ENCODE measurements around the gene PKD1L1.
"Not testable (repeated sequence)": the region's sequence is repeated elsewhere in the genome, so short reads cannot be mapped to it uniquely, and the experiment has no call there.

The PKD1L1 gene

DNA sequence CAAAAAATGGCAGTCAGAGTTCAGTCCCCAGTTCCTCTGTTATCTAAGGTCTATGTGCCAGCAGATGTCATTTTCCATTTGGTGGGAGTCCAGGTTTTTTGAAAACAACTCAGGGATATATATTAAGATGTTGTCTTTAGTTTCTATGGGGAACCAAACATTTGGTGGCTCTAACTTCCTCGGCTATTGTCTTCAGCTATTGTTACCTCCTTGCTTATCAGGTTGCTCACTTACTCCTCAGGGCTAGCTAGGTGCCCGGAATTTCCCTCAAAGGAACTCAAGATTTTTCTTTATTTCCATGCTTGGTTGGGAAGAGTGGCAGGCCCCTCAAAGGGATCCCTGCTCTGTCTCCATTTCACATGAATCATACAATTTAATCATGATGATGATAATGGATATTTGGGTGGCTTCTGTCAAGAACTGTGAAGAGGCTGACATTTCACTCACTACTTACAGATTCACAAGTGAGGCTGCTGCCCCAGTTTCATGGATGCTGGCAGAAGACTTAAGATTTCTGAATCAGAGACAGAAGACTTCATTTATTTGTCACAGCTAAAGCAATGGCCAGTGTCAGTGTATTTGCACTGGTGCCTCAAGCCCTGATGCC, 182.8 kb downstream of the PKD1L1 start:
- no peak for DNase-seq (ENCODE audit: low read depth)

DNA sequence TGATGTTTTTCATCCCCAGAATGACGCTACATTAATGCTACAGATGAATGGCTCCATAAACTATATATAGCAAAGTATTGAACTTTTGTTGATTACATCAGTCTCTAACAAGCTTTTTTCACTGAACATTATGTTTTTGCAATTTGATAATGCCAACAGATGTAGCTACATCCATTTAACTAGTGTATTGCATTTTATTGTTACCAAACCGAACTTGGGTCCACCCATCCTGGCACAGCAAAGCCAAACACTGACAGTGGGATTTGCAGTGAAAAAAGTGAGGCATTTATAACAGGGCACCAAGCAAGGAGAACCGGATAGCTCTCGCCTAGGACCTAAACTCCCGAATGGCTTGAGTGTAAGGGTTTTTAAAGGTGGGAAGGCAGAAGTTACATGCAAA, 183.5 kb downstream of the PKD1L1 start:
- no peak for DNase-seq (ENCODE audit: low read depth)

DNA sequence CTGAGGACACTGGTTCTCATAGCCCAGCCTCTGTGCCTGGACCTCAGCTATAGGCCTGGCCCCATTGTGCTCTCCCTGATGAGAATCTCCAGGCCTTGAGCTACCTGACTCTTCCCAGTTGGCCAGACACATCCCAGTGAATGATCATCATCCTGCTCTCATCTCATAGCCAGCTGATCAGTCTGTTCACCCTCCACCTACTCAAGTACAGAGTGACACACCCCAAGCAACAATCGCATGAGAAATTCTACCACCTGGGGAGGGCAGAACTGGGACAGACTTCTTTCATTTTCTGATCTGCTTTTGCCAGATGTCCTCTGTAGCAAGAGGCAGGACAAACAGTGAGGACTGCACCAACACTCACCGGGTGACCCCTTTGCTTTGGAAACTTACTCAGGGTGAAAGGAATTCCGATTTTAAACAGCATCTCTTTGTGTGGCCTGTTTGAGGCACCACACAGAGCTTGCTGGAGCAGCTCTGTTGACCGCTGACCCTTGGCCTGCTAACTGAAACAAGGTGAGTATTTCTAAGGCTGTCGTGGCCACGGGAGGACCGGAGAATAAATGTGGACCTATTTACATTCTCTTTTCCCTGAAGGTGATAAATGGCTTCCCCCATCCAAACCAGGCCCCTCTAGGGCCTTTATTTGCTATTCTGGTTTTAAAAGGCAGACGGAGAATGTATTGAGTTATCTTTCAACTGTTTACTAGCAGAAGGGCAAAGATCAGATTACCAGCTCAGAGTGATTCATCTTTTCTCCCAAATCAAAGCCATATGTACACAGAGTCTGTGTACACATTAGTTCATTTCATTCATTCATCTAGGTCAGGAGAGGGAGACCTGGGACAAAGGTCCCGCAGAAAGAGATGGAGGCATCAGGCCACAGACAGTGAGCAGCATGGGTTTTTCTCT, 184.9 kb downstream of the PKD1L1 start:
- no peak for DNase-seq (ENCODE audit: low read depth)

DNA sequence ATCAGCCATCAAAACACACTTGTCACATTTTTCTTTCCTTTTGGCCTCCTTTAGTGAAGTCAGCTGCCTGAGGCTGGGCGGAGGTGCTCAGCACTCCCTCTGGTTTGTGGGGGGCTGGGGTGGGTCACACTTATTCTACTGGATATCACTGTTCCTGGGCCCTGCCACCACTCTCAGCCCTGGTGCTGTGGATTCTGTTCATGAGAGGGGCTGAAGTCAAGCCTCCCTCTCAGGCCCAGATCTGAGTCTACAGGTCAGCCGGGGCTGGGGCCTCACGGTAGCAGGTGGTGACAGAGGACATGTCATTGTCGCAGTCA, 185.6 kb downstream of the PKD1L1 start:
- no peak for DNase-seq (ENCODE audit: low read depth)

DNA sequence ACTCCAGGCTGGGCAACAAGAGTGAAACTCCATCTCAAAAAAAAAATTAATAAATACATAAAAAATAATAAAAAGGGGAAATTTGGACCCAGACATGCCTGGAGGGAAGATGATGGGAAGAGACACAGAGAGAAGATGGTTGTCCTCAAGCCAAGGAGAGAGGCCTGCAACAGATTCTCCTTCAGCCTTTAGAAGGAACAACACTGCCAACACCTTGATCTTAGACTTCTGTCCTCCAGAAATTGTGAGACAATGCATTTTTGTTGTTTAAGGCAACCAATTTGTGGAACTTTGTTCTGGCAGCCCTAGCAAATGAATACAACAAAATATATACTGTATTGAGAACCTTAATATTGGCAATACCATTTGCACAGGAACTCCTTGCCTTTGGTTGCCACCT, 186.1 kb downstream of the PKD1L1 start:
- DNase-seq (ENCODE audit: low read depth), result no peak

DNA sequence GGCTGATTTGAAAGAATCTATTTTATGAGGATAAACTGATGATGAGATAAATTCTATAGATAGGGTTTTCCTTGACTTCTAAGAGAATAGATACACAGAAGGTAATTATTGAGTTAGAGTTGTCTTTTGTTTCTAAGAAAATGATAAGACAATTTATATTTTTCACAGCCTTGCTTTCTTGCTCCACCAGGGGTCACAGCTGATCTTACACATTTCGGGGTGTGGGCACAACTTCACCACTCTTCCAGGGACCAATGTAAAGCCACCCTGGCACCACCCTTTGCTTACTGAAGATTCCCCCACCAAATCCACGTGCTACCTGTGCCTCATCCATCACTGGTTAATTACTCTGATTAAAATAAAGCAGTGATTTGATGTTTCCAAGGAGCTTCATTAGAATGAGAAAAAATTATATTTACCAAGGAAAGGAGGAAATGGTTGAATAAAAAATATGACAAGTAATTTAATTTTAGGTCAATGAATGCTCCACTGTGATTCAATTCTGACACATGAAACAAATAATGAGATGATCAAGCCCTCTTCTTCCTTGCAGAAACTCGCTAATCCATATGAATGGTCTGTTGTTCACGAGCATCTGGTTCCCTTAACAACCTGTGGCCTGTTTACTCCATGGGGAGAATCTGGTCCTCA, 189.1 kb downstream of the PKD1L1 start:
- DNase-seq (ENCODE audit: low read depth), result no peak

DNA sequence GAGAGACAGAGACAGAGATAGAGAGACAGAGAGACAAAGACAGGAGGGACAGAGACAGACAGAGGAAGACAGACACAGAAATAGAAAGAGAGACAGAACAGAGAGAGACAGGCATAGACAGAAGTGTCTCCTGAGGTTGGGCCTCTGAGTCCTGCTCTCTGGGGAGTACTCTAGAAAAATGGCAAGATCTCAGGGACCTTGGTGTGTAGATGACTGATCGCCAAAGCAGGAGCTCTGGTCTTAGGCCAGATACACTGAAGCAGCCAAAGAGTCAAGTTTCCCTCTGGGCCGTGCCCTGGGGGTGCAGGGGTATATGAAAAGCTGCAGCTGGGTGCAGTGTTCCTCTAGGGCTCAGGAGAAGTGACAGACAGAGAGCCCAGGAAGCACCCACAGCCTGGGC, 189.7 kb downstream of the PKD1L1 start:
- no peak for DNase-seq (ENCODE audit: low read depth)

DNA sequence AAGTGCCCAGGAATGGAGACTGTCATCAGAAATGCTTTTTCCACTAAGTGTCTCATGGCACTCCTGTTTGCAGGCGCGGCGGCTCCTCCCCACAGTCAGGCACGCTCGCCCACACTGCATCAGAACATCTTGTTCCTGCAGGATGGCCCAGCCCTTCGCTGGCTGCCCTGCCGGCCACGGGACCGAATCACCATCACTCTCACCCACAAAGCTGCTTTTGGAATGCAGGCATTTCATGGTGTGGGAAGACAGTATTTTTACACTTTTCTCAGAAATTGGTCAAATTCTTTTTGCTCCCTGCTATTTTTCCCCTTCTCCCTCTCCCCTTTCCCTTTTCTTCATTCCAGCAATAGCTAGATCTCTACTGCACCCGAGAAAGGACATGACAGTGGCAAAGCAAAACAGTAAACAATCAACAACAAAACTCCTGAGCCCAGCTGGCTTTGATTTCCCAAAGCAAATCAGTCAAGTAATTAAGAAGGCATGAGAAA, 190.3 kb downstream of the PKD1L1 start:
- no peak for DNase-seq (ENCODE audit: low read depth)

DNA sequence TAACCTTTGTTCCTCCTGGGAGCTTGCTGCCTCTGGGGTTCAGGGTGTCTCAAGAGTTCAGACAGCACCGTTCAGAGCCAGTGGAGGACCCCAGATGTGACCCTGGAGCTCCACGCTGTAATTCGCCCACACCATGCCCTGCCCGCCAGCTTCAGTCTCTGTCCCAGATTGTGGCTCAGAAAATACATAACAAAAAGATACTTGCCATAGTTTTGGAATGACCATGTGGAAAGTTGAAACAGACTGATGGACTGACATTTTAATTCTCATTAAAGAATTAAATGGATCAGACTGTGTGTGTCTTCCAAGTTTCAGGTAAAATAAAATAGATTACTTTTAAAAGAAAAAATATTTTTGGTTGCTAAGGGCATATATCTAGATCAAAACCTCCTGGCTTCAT, 191.6 kb downstream of the PKD1L1 start:
- no peak for DNase-seq (ENCODE audit: low read depth)

DNA sequence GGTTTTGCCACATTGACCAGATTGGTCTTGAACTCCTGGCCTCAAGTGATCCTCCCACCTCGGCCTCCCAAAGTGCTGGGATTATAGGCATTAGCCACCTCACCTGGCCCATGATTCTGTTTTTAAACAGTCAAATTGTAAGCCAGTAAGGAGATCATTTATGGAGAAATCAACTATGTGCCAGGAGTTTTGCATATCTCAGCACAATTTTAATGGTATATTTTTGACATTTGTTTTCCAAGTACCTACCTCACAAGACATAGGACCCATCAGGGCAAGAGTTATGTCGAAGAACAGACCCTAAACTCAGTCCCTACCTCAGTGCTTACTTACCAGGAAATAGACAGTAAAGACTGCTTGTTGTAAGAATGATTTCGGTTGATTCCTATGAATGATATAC, 193.0 kb downstream of the PKD1L1 start:
- DNase-seq (ENCODE audit: low read depth), result no peak

DNA sequence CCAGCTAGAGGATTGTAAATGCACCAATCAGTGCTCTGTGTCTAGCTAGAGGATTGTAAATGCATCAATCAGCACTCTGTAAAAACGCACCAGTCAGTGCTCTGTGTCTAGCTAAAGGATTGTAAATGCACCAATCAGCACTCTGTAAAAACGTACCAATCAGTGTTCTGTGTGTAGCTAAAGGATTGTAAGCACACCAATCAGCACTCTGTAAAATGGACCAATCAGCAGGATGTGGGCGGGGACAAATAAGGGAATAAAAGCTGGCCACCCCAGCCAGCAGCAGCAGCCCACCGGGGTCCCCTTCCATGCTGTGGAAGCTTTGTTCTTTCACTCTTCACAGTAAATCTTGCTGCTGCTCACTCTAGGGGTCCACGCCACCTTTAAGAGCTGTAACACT, 196.5 kb downstream of the PKD1L1 start:
- DNase-seq (ENCODE audit: low read depth), result not testable (repeated sequence)

DNA sequence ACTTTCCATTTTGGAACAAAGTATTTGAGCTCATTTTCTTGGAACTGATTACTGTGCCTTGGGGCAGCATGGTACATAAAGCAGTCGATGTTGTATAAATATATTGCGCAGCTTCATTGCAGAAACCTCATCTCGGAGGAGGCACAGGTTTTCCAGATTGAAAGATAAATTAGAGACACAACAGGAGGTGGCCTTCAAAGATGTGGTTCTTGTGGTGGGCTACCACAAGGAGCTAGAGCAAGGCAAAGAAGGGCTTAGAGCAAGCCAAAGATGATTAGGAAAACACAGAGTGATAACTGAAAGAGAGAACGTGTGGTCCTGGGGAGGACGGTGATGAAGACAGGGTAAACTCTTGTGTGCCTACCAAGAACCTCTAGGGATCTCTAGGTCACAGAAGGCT, 197.2 kb downstream of the PKD1L1 start:
- DNase-seq (ENCODE audit: low read depth), result no peak

DNA sequence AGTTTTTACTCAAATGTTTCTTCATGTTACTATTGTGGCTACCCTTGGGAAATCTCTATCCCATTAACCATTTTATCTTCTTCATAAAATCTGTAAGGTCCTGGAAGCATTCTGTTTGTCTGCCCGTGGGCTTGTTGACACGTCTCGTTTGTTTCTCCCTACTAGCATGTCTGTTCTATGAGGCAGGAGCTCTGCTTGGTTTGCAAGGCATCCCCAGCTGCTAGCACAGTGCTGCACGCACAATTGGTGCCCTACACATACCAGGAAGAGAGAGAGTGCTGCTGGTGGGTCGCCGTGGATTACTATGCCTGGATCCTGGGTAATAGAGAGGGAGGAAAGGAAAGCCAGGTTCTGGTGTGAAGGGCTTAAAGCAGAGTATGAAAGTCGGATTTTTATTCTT, 200.2 kb downstream of the PKD1L1 start:
- no peak for DNase-seq (ENCODE audit: low read depth)

DNA sequence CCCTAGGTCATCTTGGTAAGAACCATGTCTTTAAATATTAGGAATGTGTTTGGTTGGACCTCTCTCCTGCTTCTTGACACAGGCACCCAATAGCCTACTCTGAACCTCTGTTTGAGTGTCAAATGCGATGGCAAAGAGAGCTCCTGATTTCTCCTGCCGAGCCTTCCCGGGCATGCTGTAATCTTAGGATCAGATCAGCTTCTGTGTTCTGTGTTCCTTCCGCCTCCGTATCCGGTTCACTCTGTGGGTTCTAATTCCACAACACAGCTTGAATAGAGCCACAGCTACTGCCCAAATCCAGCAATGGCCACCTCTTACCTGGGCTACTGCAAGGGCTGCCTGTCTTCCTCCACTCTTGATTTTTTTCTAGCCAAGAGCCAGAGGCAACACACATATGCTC, 201.1 kb downstream of the PKD1L1 start:
- no peak for DNase-seq (ENCODE audit: low read depth)

DNA sequence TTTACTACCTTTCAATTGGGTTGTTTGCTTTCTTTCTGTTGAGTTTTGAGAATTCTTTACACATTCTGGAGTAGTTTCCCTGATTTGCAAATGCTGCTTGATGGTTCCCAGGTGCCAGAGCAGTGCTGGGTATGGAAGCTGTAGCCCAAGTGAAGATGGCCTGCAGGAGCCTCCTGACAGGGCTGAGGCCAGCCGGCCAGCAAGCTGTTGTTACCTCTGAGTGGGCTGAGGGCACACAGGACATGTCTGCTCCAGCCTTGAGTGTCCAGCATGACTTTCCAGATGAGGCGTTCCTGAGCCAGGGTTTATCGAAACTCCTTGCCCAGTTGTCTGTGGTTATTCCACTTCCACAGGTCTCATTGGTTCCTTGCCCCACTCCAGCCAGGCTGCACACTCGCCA, 201.8 kb downstream of the PKD1L1 start:
- no peak for DNase-seq (ENCODE audit: low read depth)

DNA sequence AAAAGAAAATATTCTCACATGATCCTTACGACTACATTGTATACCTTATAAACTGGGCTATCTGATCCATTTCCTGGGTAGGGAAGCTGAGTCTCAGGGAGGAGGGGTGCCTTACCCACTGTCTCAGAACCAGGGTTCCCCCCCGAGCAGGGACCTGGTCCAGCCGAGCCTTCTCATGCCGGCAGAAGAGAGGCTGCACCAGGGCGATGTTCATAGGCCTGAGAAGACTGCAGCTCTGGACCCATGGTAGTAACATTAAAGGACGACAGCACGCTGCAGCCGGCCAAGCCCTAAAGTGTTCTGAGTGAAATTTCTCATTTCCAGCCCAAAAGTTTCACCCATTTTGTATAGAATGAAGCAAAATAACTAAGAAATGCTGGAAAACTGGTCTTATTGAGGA, 203.4 kb downstream of the PKD1L1 start:
- no peak for DNase-seq (ENCODE audit: low read depth)

DNA sequence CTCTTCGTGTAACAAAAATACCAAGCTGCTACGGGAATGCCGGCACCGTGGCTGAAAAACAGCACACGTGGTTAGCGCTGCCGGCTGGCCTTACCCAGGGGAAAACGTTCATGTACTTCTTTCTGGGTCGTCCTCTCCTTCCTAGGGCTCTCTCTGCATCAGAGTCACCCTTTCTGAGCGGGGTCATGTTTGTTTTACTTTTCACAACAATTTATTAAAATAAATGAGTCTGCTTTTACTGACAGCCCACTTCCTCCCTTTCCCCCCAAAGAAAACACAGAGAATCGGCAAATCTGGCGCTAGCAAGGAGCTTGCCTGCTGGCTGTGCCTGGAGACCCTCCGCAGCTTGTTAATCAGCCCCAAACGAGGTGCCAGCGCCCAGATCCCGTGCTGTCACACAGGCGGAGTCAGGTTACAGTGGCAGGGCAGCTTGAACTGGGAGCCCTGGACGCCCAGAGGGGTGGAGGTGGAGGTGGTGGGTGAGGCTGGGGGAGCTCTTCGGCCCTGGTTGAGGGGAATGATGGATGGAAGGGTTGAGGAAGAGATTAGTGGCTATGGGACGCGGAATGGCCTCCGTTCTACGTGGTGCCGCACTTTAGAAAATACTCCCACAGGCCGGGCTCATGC, 204.2 kb downstream of the PKD1L1 start:
- no peak for DNase-seq (ENCODE audit: low read depth)

DNA sequence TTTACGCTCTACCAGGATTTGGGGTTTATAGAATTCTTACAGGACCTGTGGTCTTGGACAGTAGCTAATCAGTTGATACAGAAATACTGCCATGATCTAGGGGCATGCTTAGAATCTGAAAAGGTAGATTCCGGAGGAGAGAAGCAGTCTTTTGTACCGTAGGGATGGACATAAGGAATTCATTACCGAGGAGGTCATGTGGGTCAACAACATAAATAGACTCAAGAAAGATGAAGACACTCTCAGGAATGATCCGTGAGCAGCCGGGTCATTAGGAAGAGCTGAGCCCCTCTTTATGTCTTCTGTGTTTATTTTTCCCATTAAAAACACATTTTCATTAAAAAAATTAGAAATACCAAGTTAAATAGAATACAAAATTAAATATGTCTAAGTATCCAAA, 206.3 kb downstream of the PKD1L1 start:
- DNase-seq (ENCODE audit: low read depth), result no peak

DNA sequence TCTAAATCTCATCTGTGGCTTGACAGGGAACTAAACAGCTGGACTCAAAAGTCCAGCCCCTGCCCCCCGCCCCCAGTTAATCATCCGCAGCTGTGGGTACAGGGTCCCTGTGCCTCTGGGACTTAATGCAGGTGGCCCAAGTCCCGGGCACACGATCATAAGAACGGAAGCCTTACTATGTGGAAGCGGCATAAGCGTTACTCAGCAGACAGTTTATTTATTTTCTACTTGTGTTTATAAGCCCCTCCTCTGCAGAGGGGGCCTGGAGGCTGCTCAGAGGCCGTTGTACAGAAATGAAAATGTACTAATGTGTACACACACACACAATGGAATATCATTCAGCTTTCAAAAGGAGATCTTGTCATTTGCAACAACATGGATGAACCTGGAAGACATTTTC, 208.4 kb downstream of the PKD1L1 start:
- DNase-seq (ENCODE audit: low read depth), result no peak

DNA sequence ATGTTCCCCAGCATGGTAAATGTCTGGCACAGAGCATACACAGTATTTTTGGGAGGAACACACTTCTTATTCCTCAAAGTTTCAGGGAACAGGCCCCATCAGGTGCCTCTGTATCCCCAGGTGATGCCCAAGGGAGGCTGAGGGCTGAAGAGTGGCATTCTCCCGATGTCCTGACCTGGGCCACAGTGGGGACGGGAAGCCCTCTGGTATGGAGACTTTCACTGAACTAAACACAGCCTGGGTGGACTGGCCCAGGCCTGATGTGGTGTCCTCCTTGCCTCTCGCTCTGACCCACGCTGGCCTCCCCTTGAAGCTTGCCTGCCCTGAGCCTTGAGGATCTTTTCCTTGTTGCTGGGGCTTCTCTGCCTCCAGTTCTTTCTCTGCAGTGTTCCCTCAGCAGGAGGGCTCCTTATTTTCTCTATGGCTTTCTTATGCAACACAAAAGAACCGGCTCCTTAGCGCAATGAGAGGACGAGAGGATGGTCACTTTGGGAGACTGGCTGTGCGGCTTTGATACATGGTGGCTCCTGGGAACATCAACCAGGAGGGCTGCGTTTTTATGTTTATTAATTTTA, 208.9 kb downstream of the PKD1L1 start:
- DNase-seq (ENCODE audit: low read depth), result no peak

DNA sequence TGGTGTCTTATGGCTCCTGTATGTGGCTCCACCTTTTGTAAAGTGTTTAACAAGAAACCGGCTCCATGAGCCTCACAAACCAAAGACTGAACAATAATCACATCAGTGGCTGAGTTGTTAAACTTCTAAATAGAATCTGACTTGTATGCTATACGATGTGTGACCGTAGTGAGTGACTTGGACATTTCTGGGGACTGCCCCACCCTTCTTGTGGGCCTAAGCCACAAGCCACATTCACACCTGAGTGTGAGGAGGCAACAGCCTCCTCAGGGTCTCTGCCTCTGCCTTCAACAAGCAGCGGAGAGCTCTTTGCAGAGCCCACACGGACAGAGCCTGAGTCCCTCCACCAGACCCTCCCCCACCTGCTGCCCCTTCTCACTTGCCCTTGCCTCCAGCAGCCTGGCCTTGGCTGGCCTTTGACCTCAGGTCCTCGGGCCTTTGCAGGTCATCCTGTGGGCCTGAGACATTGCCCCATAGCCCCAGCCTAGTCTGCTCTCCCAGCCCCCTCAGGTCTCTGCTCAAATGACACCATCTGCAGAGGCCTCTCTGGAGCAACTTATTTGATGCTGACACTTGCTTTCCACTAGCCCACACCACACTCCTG, 209.6 kb downstream of the PKD1L1 start:
- DNase-seq (ENCODE audit: low read depth), result no peak

DNA sequence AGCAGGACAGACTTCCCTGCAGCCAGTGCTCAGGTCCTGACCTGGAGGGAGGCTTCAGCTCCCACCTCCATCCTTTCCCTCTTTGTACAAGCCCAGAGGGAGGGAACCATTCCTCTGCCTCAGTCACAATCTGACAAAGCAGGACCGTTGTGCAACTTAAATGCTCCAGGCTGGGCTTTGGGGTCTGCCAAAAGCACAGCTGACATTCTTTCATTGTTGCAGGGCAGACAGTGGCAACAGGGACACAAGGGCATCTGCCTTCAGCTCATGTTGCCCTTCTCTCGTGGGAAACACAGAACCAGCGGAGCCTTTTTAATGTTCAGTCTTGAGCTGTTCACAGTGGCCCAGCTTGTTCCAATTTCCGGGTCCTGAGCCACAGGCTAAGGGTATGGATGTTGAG, 210.7 kb downstream of the PKD1L1 start:
- DNase-seq (ENCODE audit: low read depth), result no peak

Data from HS-27A (cell line).